Progenitor cell of endocrine pancreas (in vitro differentiated cells): ENCODE data around the gene BLOC1S1. TPM values are rescaled to one million over a fixed set of nuclear protein-coding genes. Genes with fewer than 3 reads are reported as not detected.
A peak's percentile ranks its signal among the peaks of the same experiment; 100 is the strongest.

Experiments
- DNase-seq: peaks from one replicate; pipeline ENCODE4 v3.0.0; 2021; ENCODE audit warnings: low spot score; ENCODE audit not compliant: unreplicated experiment
- H3K27ac Mint-ChIP-seq: 2 replicates; pipeline ENCODE4 v1.8.0; 2021; ENCODE audit warnings: mild to moderate bottlenecking, moderate library complexity, mixed read lengths
- H3K27me3 Mint-ChIP-seq: 2 replicates; pipeline ENCODE4 v1.8.0; 2021; ENCODE audit warnings: mixed read lengths
- H3K36me3 Mint-ChIP-seq: 2 replicates; pipeline ENCODE4 v1.8.0; 2022; ENCODE audit warnings: mixed read lengths; ENCODE audit not compliant: insufficient read depth
- H3K4me1 Mint-ChIP-seq: 2 replicates; pipeline ENCODE4 v1.8.0; 2021; ENCODE audit warnings: low read depth, mixed read lengths
- H3K4me3 Mint-ChIP-seq: 2 replicates; pipeline ENCODE4 v1.8.0; 2021; ENCODE audit warnings: low read depth, mild to moderate bottlenecking, moderate library complexity, mixed read lengths
- H3K9me3 Mint-ChIP-seq: 2 replicates; pipeline ENCODE4 v1.8.0; 2021; ENCODE audit warnings: low read depth, mixed read lengths
- total RNA-seq: library from RNA; stranded (reverse); gene quantifications from 2 replicates; pipeline ENCODE4 v1.2.1, GENCODE V29; 2021
- TF ChIP-seq, protein P1 (sequence below): fragments of 200-600 bp; sonication (generic); IDR thresholded peaks from one replicate; pipeline ENCODE4 v1.5.0; 2021; ENCODE audit warnings: antibody characterized with exemption, mild to moderate bottlenecking; ENCODE audit not compliant: unreplicated experiment

Gene BLOC1S1
- total RNA-seq, 1 donor from 2014 or later: 65.8 TPM

GRCh38 chr12:55718015-55718414 is 2.2 kb downstream of the BLOC1S1 start:
- no peak overlapping the region for H3K27ac Mint-ChIP-seq
- peaks cover 15% of the 10 kb centered on the region for H3K4me1 Mint-ChIP-seq
- peaks cover 9% of the 10 kb centered on the region for H3K27me3 Mint-ChIP-seq
- peaks cover 2% of the 10 kb centered on the region for H3K36me3 Mint-ChIP-seq
- TF ChIP-seq, protein P1, sequence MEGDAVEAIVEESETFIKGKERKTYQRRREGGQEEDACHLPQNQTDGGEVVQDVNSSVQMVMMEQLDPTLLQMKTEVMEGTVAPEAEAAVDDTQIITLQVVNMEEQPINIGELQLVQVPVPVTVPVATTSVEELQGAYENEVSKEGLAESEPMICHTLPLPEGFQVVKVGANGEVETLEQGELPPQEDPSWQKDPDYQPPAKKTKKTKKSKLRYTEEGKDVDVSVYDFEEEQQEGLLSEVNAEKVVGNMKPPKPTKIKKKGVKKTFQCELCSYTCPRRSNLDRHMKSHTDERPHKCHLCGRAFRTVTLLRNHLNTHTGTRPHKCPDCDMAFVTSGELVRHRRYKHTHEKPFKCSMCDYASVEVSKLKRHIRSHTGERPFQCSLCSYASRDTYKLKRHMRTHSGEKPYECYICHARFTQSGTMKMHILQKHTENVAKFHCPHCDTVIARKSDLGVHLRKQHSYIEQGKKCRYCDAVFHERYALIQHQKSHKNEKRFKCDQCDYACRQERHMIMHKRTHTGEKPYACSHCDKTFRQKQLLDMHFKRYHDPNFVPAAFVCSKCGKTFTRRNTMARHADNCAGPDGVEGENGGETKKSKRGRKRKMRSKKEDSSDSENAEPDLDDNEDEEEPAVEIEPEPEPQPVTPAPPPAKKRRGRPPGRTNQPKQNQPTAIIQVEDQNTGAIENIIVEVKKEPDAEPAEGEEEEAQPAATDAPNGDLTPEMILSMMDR: no peak
- DNase-seq: no peak
- no peaks in the 10 kb centered on the region for H3K9me3 Mint-ChIP-seq
- H3K4me3 Mint-ChIP-seq: peak overlapping the region; percentile 11

DNA sequence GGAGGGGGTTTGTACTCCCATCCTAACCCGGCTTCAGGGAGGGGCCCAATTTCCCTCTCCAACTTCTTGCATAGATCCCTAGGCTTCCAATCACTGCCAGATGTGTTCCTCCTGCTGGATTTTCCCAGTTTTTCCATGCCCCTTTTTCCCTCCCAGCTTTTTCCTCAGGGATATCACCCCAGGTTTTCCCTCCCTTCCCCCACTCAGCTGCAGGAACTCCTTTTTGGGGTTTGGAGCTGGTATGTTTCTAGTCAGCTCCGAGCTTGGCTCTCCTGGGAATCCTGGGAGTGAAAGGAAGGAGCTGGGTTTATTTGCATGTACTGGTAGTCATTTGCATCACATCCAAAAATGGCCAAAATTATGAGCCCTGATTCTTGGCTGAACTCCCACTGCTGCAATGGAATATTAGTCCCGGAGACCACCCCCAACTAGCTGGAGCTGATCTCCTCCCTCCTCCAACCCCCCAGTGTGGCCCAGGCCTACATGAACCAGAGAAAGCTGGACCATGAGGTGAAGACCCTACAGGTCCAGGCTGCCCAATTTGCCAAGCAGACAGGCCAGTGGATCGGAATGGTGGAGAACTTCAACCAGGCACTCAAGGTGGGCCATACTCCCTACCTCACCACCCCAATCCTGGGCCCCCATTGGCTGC is 2.9 kb downstream of the BLOC1S1 start:
- H3K27ac Mint-ChIP-seq: no peak overlapping the region
- H3K27me3 Mint-ChIP-seq: peaks cover 2% of the 10 kb centered on the region
- no peak for DNase-seq
- H3K36me3 Mint-ChIP-seq: peaks cover 4% of the 10 kb centered on the region
- TF ChIP-seq, protein P1: no peak
- no peaks in the 10 kb centered on the region for H3K9me3 Mint-ChIP-seq
- H3K4me3 Mint-ChIP-seq: no peak overlapping the region
- peaks cover 15% of the 10 kb centered on the region for H3K4me1 Mint-ChIP-seq

DNA sequence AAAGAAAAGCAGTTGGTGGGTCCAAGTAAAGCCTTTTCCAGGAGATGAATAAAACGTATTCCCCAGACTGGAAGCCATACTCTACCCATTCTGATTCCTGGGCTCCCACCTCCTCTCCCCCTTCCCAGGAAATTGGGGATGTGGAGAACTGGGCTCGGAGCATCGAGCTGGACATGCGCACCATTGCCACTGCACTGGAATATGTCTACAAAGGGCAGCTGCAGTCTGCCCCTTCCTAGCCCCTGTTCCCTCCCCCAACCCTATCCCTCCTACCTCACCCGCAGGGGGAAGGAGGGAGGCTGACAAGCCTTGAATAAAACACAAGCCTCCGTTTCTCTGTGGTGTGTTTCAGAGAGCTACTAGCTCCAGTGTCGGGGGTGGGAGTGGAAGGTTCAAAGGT is 3.5 kb downstream of the BLOC1S1 start:
- Mint-ChIP-seq H3K27ac (no peak overlapping the region), H3K27me3 (no peaks in the 10 kb centered on the region), H3K4me3 (no peak overlapping the region), H3K9me3 (no peaks in the 10 kb centered on the region), H3K4me1 (peaks cover 15% of the 10 kb centered on the region), H3K36me3 (peaks cover 6% of the 10 kb centered on the region)
- TF ChIP-seq, protein P1: no peak
- DNase-seq: no peak

GRCh38 chr12:55720071-55720564 is 4.3 kb downstream of the BLOC1S1 start, which contains the start of gene RDH5:
TSS of gene RDH5 (plus strand) at chr12:55720393. CDS start at chr12:55721185, 792 bp downstream.
- peaks cover 15% of the 10 kb centered on the region for H3K4me1 Mint-ChIP-seq
- no peak for DNase-seq
- TF ChIP-seq, protein P1: no peak
- H3K27ac Mint-ChIP-seq: peak within 1 kb of the TSS; percentile 29
- H3K36me3 Mint-ChIP-seq: peaks cover 6% of the 10 kb centered on the region
- H3K27me3 Mint-ChIP-seq: no peaks in the 10 kb centered on the region
- H3K9me3 Mint-ChIP-seq: no peaks in the 10 kb centered on the region
- H3K4me3 Mint-ChIP-seq: no peak within 1 kb of the TSS

DNA sequence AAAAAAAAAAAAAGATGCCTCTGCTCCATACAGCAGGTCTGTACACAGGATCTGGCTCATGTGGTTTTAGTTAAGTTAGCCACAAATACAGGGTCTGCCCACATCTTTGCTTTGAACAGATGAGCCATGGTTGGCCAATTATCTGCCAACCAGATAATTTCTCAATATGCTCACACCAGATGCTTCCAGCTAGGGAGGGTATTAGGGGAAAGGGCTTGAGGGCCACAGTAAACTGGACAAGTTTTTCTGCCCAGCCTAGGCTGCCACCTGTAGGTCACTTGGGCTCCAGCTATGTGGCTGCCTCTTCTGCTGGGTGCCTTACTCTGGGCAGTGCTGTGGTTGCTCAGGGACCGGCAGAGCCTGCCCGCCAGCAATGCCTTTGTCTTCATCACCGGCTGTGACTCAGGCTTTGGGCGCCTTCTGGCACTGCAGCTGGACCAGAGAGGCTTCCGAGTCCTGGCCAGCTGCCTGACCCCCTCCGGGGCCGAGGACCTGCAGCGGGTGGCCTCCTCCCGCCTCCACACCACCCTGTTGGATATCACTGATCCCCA is 5.1 kb downstream of the BLOC1S1 start:
- Mint-ChIP-seq H3K27ac (peak overlapping the region; percentile 29), H3K36me3 (peaks cover 5% of the 10 kb centered on the region), H3K4me3 (no peak overlapping the region), H3K4me1 (peaks cover 8% of the 10 kb centered on the region), H3K9me3 (no peaks in the 10 kb centered on the region), H3K27me3 (no peaks in the 10 kb centered on the region)
- TF ChIP-seq, protein P1: peak; percentile 38
- DNase-seq: no peak
